ENCODE measurements around the gene GNB2.

The GNB2 gene

GRCh38 chr7:100676501-100677306, 3.2 kb downstream of the GNB2 start:
- H3K4me3 ChIP-seq (ENCODE audit: extremely low read depth, insufficient read depth, low read length, poor library complexity, severe bottlenecking), result peak overlapping the region; percentile 88
- H3K27ac ChIP-seq (ENCODE audit: low read depth, low read length, severe bottlenecking), result peak overlapping the region; percentile 49
- H3K36me3 ChIP-seq (ENCODE audit: control insufficient read depth, insufficient read depth, low read length), result peaks cover 54% of the 10 kb centered on the region
- H3K9me3 ChIP-seq (ENCODE audit: control insufficient read depth, low read length), result no peaks in the 10 kb centered on the region
- H3K4me1 ChIP-seq (ENCODE audit: control insufficient read depth, insufficient read depth, low read length, poor library complexity, severe bottlenecking), result peaks cover 10% of the 10 kb centered on the region
- 92 to 94% methylated on average over 19 to 21 of the region's 23 CpGs for WGBS, 2 experiments (ENCODE audit: insufficient coverage in 2 of 2)

- WGBS, 2 experiments (ENCODE audit: insufficient coverage in 2 of 2), result 96% methylated on average over 24 to 30 of the region's 36 CpGs
- H3K4me3 ChIP-seq (ENCODE audit: extremely low read depth, insufficient read depth, low read length, poor library complexity, severe bottlenecking), result no peak overlapping the region
- peaks cover 63% of the 10 kb centered on the region for H3K36me3 ChIP-seq (ENCODE audit: control insufficient read depth, insufficient read depth, low read length)
- H3K27ac ChIP-seq (ENCODE audit: low read depth, low read length, severe bottlenecking), result no peak overlapping the region
- H3K9me3 ChIP-seq (ENCODE audit: control insufficient read depth, low read length), result no peaks in the 10 kb centered on the region
- H3K4me1 ChIP-seq (ENCODE audit: control insufficient read depth, insufficient read depth, low read length, poor library complexity, severe bottlenecking), result peaks cover 12% of the 10 kb centered on the region
Observed at GRCh38 chr7:100677308-100678267, 4.0 kb downstream of the GNB2 start.

GRCh38 chr7:100678291-100678984, 4.9 kb downstream of the GNB2 start:
- no peak overlapping the region for H3K4me3 ChIP-seq (ENCODE audit: extremely low read depth, insufficient read depth, low read length, poor library complexity, severe bottlenecking)
- H3K4me1 ChIP-seq (ENCODE audit: control insufficient read depth, insufficient read depth, low read length, poor library complexity, severe bottlenecking), result peaks cover 17% of the 10 kb centered on the region
- H3K27ac ChIP-seq (ENCODE audit: low read depth, low read length, severe bottlenecking), result no peak overlapping the region
- no peaks in the 10 kb centered on the region for H3K9me3 ChIP-seq (ENCODE audit: control insufficient read depth, low read length)
- 96% methylated on average over 30 of the region's 35 CpGs for WGBS, 2 experiments (ENCODE audit: insufficient coverage in 2 of 2)
- peaks cover 71% of the 10 kb centered on the region for H3K36me3 ChIP-seq (ENCODE audit: control insufficient read depth, insufficient read depth, low read length)

- H3K27ac ChIP-seq (ENCODE audit: low read depth, low read length, severe bottlenecking), result peak overlapping the region; percentile 10
- no peaks in the 10 kb centered on the region for H3K9me3 ChIP-seq (ENCODE audit: control insufficient read depth, low read length)
- H3K4me3 ChIP-seq (ENCODE audit: extremely low read depth, insufficient read depth, low read length, poor library complexity, severe bottlenecking), result no peak overlapping the region
- H3K36me3 ChIP-seq (ENCODE audit: control insufficient read depth, insufficient read depth, low read length), result peaks cover 80% of the 10 kb centered on the region
- peaks cover 17% of the 10 kb centered on the region for H3K4me1 ChIP-seq (ENCODE audit: control insufficient read depth, insufficient read depth, low read length, poor library complexity, severe bottlenecking)
- WGBS, 2 experiments (ENCODE audit: insufficient coverage in 2 of 2), result 86 to 94% methylated on average over 6 to 7 of the region's 13 CpGs
Observed at GRCh38 chr7:100679129-100679926, 5.8 kb downstream of the GNB2 start.

- H3K4me3 ChIP-seq (ENCODE audit: extremely low read depth, insufficient read depth, low read length, poor library complexity, severe bottlenecking), result no peak overlapping the region
- 100% methylated on average over 4 to 6 of the region's 13 CpGs for WGBS, 2 experiments (ENCODE audit: insufficient coverage in 2 of 2)
- H3K36me3 ChIP-seq (ENCODE audit: control insufficient read depth, insufficient read depth, low read length), result peaks cover 86% of the 10 kb centered on the region
- H3K4me1 ChIP-seq (ENCODE audit: control insufficient read depth, insufficient read depth, low read length, poor library complexity, severe bottlenecking), result peaks cover 17% of the 10 kb centered on the region
- peak overlapping the region; percentile 23 for H3K27ac ChIP-seq (ENCODE audit: low read depth, low read length, severe bottlenecking)
- H3K9me3 ChIP-seq (ENCODE audit: control insufficient read depth, low read length), result no peaks in the 10 kb centered on the region
Observed at GRCh38 chr7:100679927-100680575, 6.5 kb downstream of the GNB2 start.

GRCh38 chr7:100680576-100681271, 7.2 kb downstream of the GNB2 start:
- H3K4me3 ChIP-seq (ENCODE audit: extremely low read depth, insufficient read depth, low read length, poor library complexity, severe bottlenecking), result no peak overlapping the region
- H3K9me3 ChIP-seq (ENCODE audit: control insufficient read depth, low read length), result no peaks in the 10 kb centered on the region
- H3K27ac ChIP-seq (ENCODE audit: low read depth, low read length, severe bottlenecking), result peak overlapping the region; percentile 23
- H3K4me1 ChIP-seq (ENCODE audit: control insufficient read depth, insufficient read depth, low read length, poor library complexity, severe bottlenecking), result peaks cover 17% of the 10 kb centered on the region
- 90 to 92% methylated on average over 13 to 17 of the region's 18 CpGs for WGBS, 2 experiments (ENCODE audit: insufficient coverage in 2 of 2)
- H3K36me3 ChIP-seq (ENCODE audit: control insufficient read depth, insufficient read depth, low read length), result peaks cover 93% of the 10 kb centered on the region

- no peak overlapping the region for H3K4me3 ChIP-seq (ENCODE audit: extremely low read depth, insufficient read depth, low read length, poor library complexity, severe bottlenecking)
- WGBS, 2 experiments (ENCODE audit: insufficient coverage in 2 of 2), result 94 to 96% methylated on average over 24 to 26 of the region's 29 CpGs
- peaks cover 17% of the 10 kb centered on the region for H3K4me1 ChIP-seq (ENCODE audit: control insufficient read depth, insufficient read depth, low read length, poor library complexity, severe bottlenecking)
- H3K27ac ChIP-seq (ENCODE audit: low read depth, low read length, severe bottlenecking), result no peak overlapping the region
- peaks cover 97% of the 10 kb centered on the region for H3K36me3 ChIP-seq (ENCODE audit: control insufficient read depth, insufficient read depth, low read length)
- H3K9me3 ChIP-seq (ENCODE audit: control insufficient read depth, low read length), result no peaks in the 10 kb centered on the region
Observed at GRCh38 chr7:100681491-100682227, 8.1 kb downstream of the GNB2 start.

- no peaks in the 10 kb centered on the region for H3K9me3 ChIP-seq (ENCODE audit: control insufficient read depth, low read length)
- WGBS, 2 experiments (ENCODE audit: insufficient coverage in 2 of 2), result 86% methylated on average over 14 to 21 of the region's 25 CpGs
- no peak overlapping the region for H3K4me3 ChIP-seq (ENCODE audit: extremely low read depth, insufficient read depth, low read length, poor library complexity, severe bottlenecking)
- no peak overlapping the region for H3K27ac ChIP-seq (ENCODE audit: low read depth, low read length, severe bottlenecking)
- H3K36me3 ChIP-seq (ENCODE audit: control insufficient read depth, insufficient read depth, low read length), result peaks cover 97% of the 10 kb centered on the region
- H3K4me1 ChIP-seq (ENCODE audit: control insufficient read depth, insufficient read depth, low read length, poor library complexity, severe bottlenecking), result peaks cover 17% of the 10 kb centered on the region
Observed at GRCh38 chr7:100682228-100682741, 8.7 kb downstream of the GNB2 start.

Measured in mesodermal cell (in vitro differentiated cells).